HEK293T (cell line): ENCODE data around the gene TTC28.
"Not testable (repeated sequence)": the region's sequence is repeated elsewhere in the genome, so short reads cannot be mapped to it uniquely, and the experiment has no call there.

ENCODE experiments used
- CTCF ChIA-PET: fragments of 350-600 bp; formaldehyde crosslinking; extraction: SDS; loops from one replicate; lab custom pipeline; 2021; ENCODE audit warnings: antibody characterized with exemption, inconsistent platforms; lab: Yijun Ruan, JAX
- POLR2A ChIA-PET: fragments of 350-600 bp; formaldehyde crosslinking; extraction: SDS; loops from one replicate; lab custom pipeline; 2020; ENCODE audit warnings: antibody characterized with exemption, inconsistent platforms; lab: Yijun Ruan, JAX
- DNase-seq: peaks from one replicate; pipeline ENCODE4 v3.0.0; 2012; ENCODE audit warnings: mixed read lengths; ENCODE audit errors: extremely low spot score
- ARNT ChIP-seq: fragments of 450-650 bp; IDR thresholded peaks from 2 replicates; pipeline ENCODE4 v1.6.1; 2017; ENCODE audit warnings: mild to moderate bottlenecking
- BHLHE40 ChIP-seq: fragments of 450-650 bp; IDR thresholded peaks from 2 replicates; pipeline ENCODE4 v1.6.1; 2016; ENCODE audit warnings: mild to moderate bottlenecking, moderate library complexity, borderline replicate concordance
- CTBP1 ChIP-seq: fragments of 450-650 bp; IDR thresholded peaks from 2 replicates; pipeline ENCODE4 v1.6.1; 2016; ENCODE audit warnings: borderline replicate concordance
- ELF4 ChIP-seq: fragments of 450-650 bp; IDR thresholded peaks from 2 replicates; pipeline ENCODE4 v1.6.1; 2017; ENCODE audit warnings: antibody characterized with exemption
- FOXA1 ChIP-seq: fragments of 450-650 bp; IDR thresholded peaks from 2 replicates; pipeline ENCODE4 v1.6.1; 2016; ENCODE audit warnings: mild to moderate bottlenecking
- FOXK2 ChIP-seq: fragments of 450-650 bp; IDR thresholded peaks from 2 replicates; pipeline ENCODE4 v1.6.1; 2016; ENCODE audit warnings: mild to moderate bottlenecking
- FOXM1 ChIP-seq: fragments of 450-650 bp; IDR thresholded peaks from 2 replicates; pipeline ENCODE4 v1.6.1; 2017; ENCODE audit warnings: mild to moderate bottlenecking, borderline replicate concordance
- HDGF ChIP-seq: fragments of 450-650 bp; IDR thresholded peaks from 2 replicates; pipeline ENCODE4 v1.6.1; 2017; ENCODE audit warnings: antibody characterized with exemption, borderline replicate concordance
- L3MBTL2 ChIP-seq: fragments of 450-650 bp; conservative IDR thresholded peaks from 2 replicates; pipeline ENCODE4 v1.6.1; 2016; ENCODE audit warnings: mild to moderate bottlenecking
- LEF1 ChIP-seq: fragments of 450-650 bp; IDR thresholded peaks from 2 replicates; pipeline ENCODE4 v1.6.1; 2017; ENCODE audit warnings: mild to moderate bottlenecking, borderline replicate concordance
- NFRKB ChIP-seq: fragments of 450-650 bp; IDR thresholded peaks from 2 replicates; pipeline ENCODE4 v1.6.1; 2016; ENCODE audit warnings: mild to moderate bottlenecking, moderate library complexity
- SP1 ChIP-seq: fragments of 450-650 bp; IDR thresholded peaks from 2 replicates; pipeline ENCODE4 v1.6.1; 2017
- SUZ12 ChIP-seq: fragments of 450-650 bp; IDR thresholded peaks from 2 replicates; pipeline ENCODE4 v1.6.1; 2016; ENCODE audit warnings: mild to moderate bottlenecking
- TARDBP ChIP-seq: fragments of 450-650 bp; IDR thresholded peaks from 2 replicates; pipeline ENCODE4 v1.6.1; 2016
- ZNF384 ChIP-seq: fragments of 450-650 bp; IDR thresholded peaks from 2 replicates; pipeline ENCODE4 v1.6.1; 2016
- TF ChIP-seq, protein P1 (sequence below): fragments of 450-650 bp; IDR thresholded peaks from 2 replicates; pipeline ENCODE4 v1.6.1; 2016

TTC28 gene

DNA sequence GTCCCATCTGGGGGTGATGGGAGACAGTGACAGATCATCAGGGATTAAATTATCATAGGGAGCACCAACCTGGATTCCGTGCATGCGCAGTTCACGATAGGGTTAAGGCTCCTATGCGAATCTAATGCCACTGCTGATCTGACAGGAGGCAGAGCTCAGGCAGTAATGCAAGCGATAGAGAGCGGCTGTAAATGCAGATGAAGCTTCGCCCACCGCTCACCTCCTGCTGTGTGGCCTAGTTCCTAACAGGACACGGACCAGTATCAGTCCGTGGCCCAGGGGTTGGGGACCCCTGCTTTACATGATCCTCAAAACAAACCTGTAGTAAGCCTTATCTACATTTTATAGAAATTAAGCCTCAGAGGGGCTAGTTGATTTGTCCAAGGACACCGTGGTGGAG, 94.3 kb downstream of the TTC28 start:
- CTCF ChIA-PET = interaction anchor here (0.7 kb wide), 1 partner anchor 168 kb away, joined by 3 read pairs; no protein-coding TSS in a partner anchor
- DNase-seq = no peak
- no peak for TF ChIP-seq TARDBP
- TF ChIP-seq L3MBTL2 = no peak
- no peak for TF ChIP-seq HDGF
- TF ChIP-seq ZNF384 = no peak
- no peak for TF ChIP-seq FOXM1
- POLR2A ChIA-PET = no interaction called here

DNA sequence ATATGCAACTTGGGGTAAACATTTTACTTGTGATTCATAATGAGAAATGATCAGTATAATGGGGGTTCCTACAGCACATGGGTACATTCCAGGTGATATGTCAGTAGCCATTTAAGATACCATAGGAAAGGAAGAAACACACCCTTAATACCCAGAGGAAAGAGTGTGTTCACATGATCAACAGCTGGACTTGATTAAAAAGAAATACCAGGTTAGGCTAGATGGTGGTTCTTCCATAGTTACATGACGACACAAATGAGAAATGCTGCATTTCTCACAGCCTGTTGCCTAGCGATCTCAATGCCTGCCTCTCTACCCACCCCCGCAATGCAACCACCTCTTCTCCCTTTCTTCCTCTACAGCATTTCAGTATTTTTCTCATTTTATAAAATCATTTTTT, 96.8 kb downstream of the TTC28 start:
- ChIA-PET POLR2A (no interaction called here), CTCF (no interaction called here)
- TF ChIP-seq TARDBP (no peak), HDGF (no peak), CTBP1 (no peak), FOXA1 (no peak), FOXK2 (no peak), NFRKB (no peak), L3MBTL2 (no peak), SP1 (no peak), FOXM1 (no peak), LEF1 (no peak), ARNT (no peak), ZNF384 (no peak), SUZ12 (no peak), ELF4 (no peak), BHLHE40 (no peak)
- TF ChIP-seq, protein P1, sequence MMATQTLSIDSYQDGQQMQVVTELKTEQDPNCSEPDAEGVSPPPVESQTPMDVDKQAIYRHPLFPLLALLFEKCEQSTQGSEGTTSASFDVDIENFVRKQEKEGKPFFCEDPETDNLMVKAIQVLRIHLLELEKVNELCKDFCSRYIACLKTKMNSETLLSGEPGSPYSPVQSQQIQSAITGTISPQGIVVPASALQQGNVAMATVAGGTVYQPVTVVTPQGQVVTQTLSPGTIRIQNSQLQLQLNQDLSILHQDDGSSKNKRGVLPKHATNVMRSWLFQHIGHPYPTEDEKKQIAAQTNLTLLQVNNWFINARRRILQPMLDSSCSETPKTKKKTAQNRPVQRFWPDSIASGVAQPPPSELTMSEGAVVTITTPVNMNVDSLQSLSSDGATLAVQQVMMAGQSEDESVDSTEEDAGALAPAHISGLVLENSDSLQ = no peak
- no peak for DNase-seq

DNA sequence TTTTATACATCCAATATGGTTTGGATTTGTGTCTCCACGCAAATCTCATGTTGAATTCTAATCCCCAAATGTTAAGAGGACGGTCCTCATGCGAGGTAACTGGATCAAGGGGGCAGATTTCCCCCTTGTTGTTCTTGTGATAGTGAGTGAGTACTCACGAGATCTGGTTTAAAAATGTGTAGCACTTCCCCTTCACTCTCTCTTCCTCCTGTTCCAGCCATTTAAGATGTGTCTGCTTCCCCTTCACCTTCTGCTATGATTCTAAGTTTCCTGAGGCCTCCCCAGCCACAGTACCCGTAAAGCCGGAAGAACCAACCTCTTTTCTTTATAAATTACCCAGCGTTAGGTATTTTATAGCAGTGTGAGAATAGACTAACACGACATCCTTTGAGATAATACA, 98.6 kb downstream of the TTC28 start:
- no peak for DNase-seq
- POLR2A ChIA-PET = no interaction called here
- CTCF ChIA-PET = no interaction called here

DNA sequence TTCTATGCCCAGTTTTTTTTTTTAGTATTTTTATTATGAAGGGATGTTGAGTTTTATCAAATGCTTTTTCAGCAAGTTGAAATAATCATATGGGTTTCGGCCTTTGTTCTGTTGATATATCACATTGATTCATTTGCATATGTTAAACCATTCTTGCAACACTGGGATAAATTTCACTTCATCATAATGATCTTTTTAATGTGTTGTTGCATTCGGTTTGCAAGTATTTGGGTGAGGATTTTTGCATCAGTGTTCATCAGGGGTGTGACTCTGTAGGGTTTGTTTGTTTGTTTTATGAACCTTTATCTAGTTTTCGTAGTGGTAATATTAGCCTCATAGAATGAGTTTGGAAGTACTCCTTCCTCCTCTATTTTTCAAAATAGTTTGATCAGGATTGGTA, 103.5 kb downstream of the TTC28 start:
- ChIA-PET CTCF (no interaction called here), POLR2A (no interaction called here)
- no peak for DNase-seq
- TF ChIP-seq HDGF = no peak
- no peak for TF ChIP-seq SP1
- no peak for TF ChIP-seq LEF1
- TF ChIP-seq CTBP1 = no peak
- TF ChIP-seq, protein P1 = no peak
- no peak for TF ChIP-seq TARDBP
- TF ChIP-seq ARNT = no peak
- TF ChIP-seq FOXA1 = no peak
- no peak for TF ChIP-seq FOXM1
- TF ChIP-seq NFRKB = no peak
- TF ChIP-seq SUZ12 = no peak

More for the DNA sequence above, 98.6 kb downstream of the TTC28 start:
- no peak for TF ChIP-seq L3MBTL2

DNA sequence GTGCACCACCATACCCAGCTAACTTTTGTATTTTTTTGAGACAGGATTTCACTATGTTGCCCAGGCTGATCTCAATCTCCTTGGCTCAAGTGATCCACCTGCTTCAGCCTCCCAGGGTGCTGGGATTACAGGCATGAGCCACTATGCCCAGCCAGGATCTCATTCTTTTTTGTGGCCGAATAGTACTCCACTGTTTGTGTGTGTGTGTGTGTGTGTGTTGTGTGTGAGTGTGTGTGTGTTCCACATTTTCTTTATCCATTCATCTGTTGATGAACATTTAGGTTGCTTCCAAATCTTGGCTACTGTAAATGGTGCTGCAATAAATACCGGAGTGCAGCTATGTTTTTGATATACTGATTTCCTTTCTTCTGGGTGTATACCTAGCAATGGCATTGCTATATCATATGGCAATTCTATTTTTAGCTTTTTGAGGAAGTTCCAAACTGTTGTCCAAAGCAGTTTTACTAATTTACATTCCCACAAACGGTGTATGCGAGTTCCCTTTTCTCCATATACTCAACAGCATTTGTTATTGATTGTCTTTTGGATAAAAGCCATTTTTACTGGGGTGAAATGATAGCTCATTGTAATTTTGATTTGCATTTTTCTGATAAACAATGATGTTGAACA, 105.4 kb downstream of the TTC28 start:
- CTCF ChIA-PET = no interaction called here
- TF ChIP-seq CTBP1 (no peak), HDGF (no peak), FOXM1 (no peak), ZNF384 (no peak), FOXK2 (no peak), NFRKB (no peak), BHLHE40 (no peak), L3MBTL2 (no peak), SUZ12 (no peak), TARDBP (no peak), SP1 (no peak)
- POLR2A ChIA-PET = no interaction called here
- no peak for DNase-seq

DNA sequence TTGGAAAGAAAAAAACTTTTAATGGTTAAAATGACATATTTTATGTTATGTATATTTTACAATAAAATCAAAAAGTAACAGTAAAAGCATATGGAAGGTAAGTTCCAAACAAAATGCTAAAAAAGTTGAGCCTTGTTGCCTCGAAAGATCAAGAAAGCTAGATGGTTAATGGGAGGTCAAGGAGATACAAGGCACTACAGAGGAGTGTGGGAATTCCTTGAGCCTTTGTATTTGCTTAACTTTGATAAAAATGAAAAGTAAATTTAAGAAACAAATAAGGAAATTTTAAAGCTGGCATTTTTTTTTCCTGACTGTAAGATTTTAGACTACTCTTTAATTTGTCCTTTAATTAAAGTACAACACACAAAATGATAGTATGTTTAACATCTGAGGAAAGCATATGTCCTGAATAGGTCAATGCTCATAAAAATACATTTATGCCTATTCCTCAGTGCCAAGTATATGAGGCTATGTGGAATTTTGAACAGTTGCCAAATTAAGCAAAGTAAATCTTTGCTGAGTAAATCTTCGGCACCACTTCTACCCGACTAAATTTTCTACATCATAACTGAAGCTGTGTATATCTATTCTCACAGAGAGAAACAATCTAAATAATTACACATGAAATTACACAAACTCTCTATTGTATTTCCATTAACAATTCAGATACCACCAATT, 108.8 kb downstream of the TTC28 start:
- ChIA-PET POLR2A (no interaction called here), CTCF (no interaction called here)
- DNase-seq = no peak
- TF ChIP-seq TARDBP (no peak), NFRKB (no peak), BHLHE40 (no peak), ELF4 (no peak), SUZ12 (no peak), ARNT (no peak), FOXM1 (no peak), FOXK2 (no peak), FOXA1 (no peak), L3MBTL2 (no peak), ZNF384 (no peak), CTBP1 (no peak), SP1 (no peak), HDGF (no peak), LEF1 (no peak)
- TF ChIP-seq, protein P1 = no peak

DNA sequence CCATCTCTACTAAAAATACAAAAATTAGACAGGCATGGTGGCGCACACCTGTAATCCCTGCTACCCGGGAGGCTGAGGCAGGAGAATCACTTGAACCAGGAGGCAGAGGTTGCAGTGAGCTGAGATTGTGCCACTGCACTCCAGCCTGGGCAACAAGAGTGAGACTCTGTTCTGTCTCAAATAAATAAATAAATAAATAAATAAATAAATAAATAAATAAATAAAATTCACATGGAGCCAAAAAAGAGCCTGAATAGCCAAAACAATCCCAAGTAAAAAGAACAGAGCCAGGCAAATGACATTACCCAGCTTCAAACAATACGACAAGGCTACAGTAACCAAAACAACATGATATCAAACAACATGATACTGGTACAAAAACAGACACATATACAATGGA, 110.7 kb downstream of the TTC28 start:
- DNase-seq, POLR2A ChIA-PET, CTCF ChIA-PET: not testable (repeated sequence)
